Mammary epithelial cell (primary cell): ENCODE results near the gene YWHAB.

ENCODE experiments used
- CTCF ChIP-seq, 2 donors: IDR thresholded peaks in 1 of 2; conservative IDR thresholded peaks in 1 of 2; 2 replicates each; pipeline ENCODE4 v1.5.1; 2011 to 2012; ENCODE audit warnings: inconsistent platforms in 2 of 2, low read length in 2 of 2, mild to moderate bottlenecking in 2 of 2, control low read depth in 1 of 2, low read depth in 1 of 2; ENCODE audit not compliant: insufficient read depth in 1 of 2; ENCODE audit errors: extremely low read depth in 1 of 2
- EZH2 ChIP-seq: IDR thresholded peaks from 2 replicates; pipeline ENCODE4 v1.6.1; 2012; ENCODE audit warnings: low read length, inconsistent platforms, borderline replicate concordance

GRCh38 chr20:44891826-44892225 is 6.3 kb downstream of the YWHAB start:
- no peak for TF ChIP-seq EZH2
- no peak for TF ChIP-seq CTCF (conservative IDR thresholded peaks at IDR 0.05 in 1 of 2, IDR thresholded peaks at IDR 0.05 in 1 of 2; ENCODE audit: extremely low read depth in 1 of 2, insufficient read depth in 1 of 2, low read depth in 1 of 2, low read length in 2 of 2)
